HL-60 (cell line): ENCODE results near the gene IGFBP7.

Source experiments
- CTCF ChIP-seq: IDR thresholded peaks from one replicate; pipeline ENCODE4 v1.5.1; 2011; ENCODE audit warnings: low read length, control low read depth, inconsistent platforms; ENCODE audit not compliant: insufficient read depth
- GABPA ChIP-seq: IDR thresholded peaks from 2 replicates; pipeline ENCODE4 v1.6.1; 2012; ENCODE audit warnings: low read depth
- POLR2AphosphoS5 ChIP-seq: IDR thresholded peaks from 2 replicates; pipeline ENCODE4 v1.6.1; 2012; ENCODE audit warnings: low read depth
- REST ChIP-seq: IDR thresholded peaks from 2 replicates; pipeline ENCODE4 v1.6.1; 2012; ENCODE audit warnings: low read depth; ENCODE audit not compliant: insufficient replicate concordance
- SPI1 ChIP-seq: IDR thresholded peaks from 2 replicates; pipeline ENCODE4 v1.6.1; 2012; ENCODE audit warnings: low read depth, mild to moderate bottlenecking, borderline replicate concordance

GRCh38 chr4:57157596-57158137, 47.5 kb upstream of the IGFBP7 start:
- no peak for TF ChIP-seq CTCF
- TF ChIP-seq POLR2AphosphoS5: no peak
- no peak for TF ChIP-seq GABPA
- TF ChIP-seq REST: no peak
- TF ChIP-seq SPI1: no peak
